K562 (cell line): ENCODE measurements around the gene RASGEF1C. TPM values are rescaled to one million over a fixed set of nuclear protein-coding genes. Genes with fewer than 3 reads are reported as not detected.
A peak's percentile ranks its signal among the peaks of the same experiment; 100 is the strongest.

Experiments
- ATAC-seq: fragments of 200-7000 bp; cut with Tn5 transposase; 3 replicates; pipeline ENCODE4 v1.9.1; 2020; ENCODE audit warnings: moderate library complexity
- BruUV-seq: library from RNA; stranded (reverse); fragments of 400-500 nt; replicated peaks from 2 replicates; lab custom pipeline; 2021; lab: Mats Ljungman, UMichigan
- CTCF ChIA-PET: fragments of 300-600 bp; formaldehyde crosslinking; extraction: SDS; loops from one replicate; lab custom pipeline; 2021; ENCODE audit warnings: low intra/inter-chr PET ratio; lab: Yijun Ruan, JAX
- POLR2A ChIA-PET: fragments of 300-600, 350-650 bp; sonication (Branson Sonifier 250); formaldehyde crosslinking; extraction: SDS; loops from one replicate; lab custom pipeline; 2021; ENCODE audit warnings: antibody characterized with exemption, inconsistent platforms; lab: Yijun Ruan, JAX
- DNase-seq, 4 experiments: peaks; one replicate each; pipeline versions ENCODE4 v3.0.0 to v3.0.0-alpha.2; 2011 to 2018; ENCODE audit warnings: low spot score in 3 of 4, mixed read lengths in 3 of 4; ENCODE audit errors: extremely low read depth in 1 of 4
- FAIRE-seq: peaks from 2 replicates; lab custom pipeline; 2011; peaks lifted over from hg19 to GRCh38; lab: Jason Lieb, UNC
- H2AFZ ChIP-seq: 2 replicates; pipeline ENCODE4 v1.6.0; 2011; ENCODE audit warnings: low read depth, low read length, control low read depth, inconsistent platforms
- H3K27ac ChIP-seq: fragments of 200-600 bp; 3 replicates; pipeline ENCODE4 v1.8.0; 2011; ENCODE audit warnings: low read depth, mild to moderate bottlenecking, control low read depth, inconsistent platforms, low read length, moderate library complexity, mixed read lengths; ENCODE audit errors: extremely low read depth
- H3K27me3 ChIP-seq, 2 experiments: fragments of 300-600 bp in 1 of 2; 2 replicates in 1 of 2; 3 replicates in 1 of 2; pipeline versions ENCODE4 v1.6.0 to v1.8.0; 2011; ENCODE audit warnings: inconsistent platforms in 2 of 2, low read length in 2 of 2, mild to moderate bottlenecking in 1 of 2, mixed read lengths in 1 of 2, moderate library complexity in 1 of 2; ENCODE audit not compliant: control insufficient read depth in 2 of 2, insufficient read depth in 2 of 2
- H3K36me3 ChIP-seq: fragments of 300-600 bp; 3 replicates; pipeline ENCODE4 v1.8.0; 2011; ENCODE audit warnings: mild to moderate bottlenecking, low read length, inconsistent platforms; ENCODE audit not compliant: control insufficient read depth, insufficient read depth
- H3K4me1 ChIP-seq, 2 experiments: fragments of 200-600 bp in 1 of 2; replicated peaks in 1 of 2; 2 replicates in 1 of 2; 3 replicates in 1 of 2; pipeline versions ENCODE4 v1.5.1 to v1.8.0; 2011; ENCODE audit warnings: inconsistent platforms in 2 of 2, low read length in 2 of 2, mild to moderate bottlenecking in 1 of 2, mixed read lengths in 1 of 2, moderate library complexity in 1 of 2; ENCODE audit not compliant: control insufficient read depth in 2 of 2, insufficient read depth in 2 of 2
- H3K4me2 ChIP-seq: 2 replicates; pipeline ENCODE4 v1.6.1; 2011; ENCODE audit warnings: low read length, control low read depth, inconsistent platforms, mixed read lengths; ENCODE audit not compliant: insufficient read depth
- H3K4me3 ChIP-seq: fragments of 200-600 bp; sonication (generic), shearing (Covaris generic); 2 replicates; pipeline ENCODE4 v1.5.1; 2016; ENCODE audit warnings: control low read depth, inconsistent platforms
- H3K79me2 ChIP-seq: fragments of 200-600 bp; 3 replicates; pipeline ENCODE4 v1.8.0; 2011; ENCODE audit warnings: low read length, inconsistent platforms; ENCODE audit not compliant: control insufficient read depth, insufficient read depth
- H3K9ac ChIP-seq, 2 experiments: 2 replicates each; pipeline versions ENCODE4 v1.6.0 to v1.6.1; 2011; ENCODE audit warnings: low read depth in 2 of 2, low read length in 2 of 2, control low read depth in 1 of 2, inconsistent platforms in 1 of 2, mild to moderate bottlenecking in 1 of 2, mixed read lengths in 1 of 2; ENCODE audit not compliant: insufficient read depth in 1 of 2
- H3K9me1 ChIP-seq: one replicate; pipeline ENCODE4 v1.6.0; 2011; ENCODE audit warnings: inconsistent platforms, mild to moderate bottlenecking, low read length, moderate library complexity; ENCODE audit not compliant: control insufficient read depth, insufficient read depth
- H3K9me3 ChIP-seq: replicated peaks from 2 replicates; pipeline ENCODE4 v1.5.1; 2011; ENCODE audit warnings: low read depth, low read length, inconsistent platforms; ENCODE audit not compliant: control insufficient read depth, insufficient read depth
- H4K20me1 ChIP-seq: replicated peaks from 2 replicates; pipeline ENCODE4 v1.6.1; 2011; ENCODE audit warnings: low read length, inconsistent platforms, mixed read lengths; ENCODE audit not compliant: control insufficient read depth, insufficient read depth
- BRCA1 ChIP-seq, 2 experiments: fragments of 450-650 bp in 1 of 2; sonication (generic) in 1 of 2; formaldehyde crosslinking in 1 of 2; IDR thresholded peaks; 2 replicates each; pipeline versions ENCODE4 v1.5.0 to v1.6.1; 2017 to 2020; ENCODE audit warnings: mild to moderate bottlenecking in 1 of 2, missing genetic modification reagents in 1 of 2
- CBFB ChIP-seq: sonication (generic); formaldehyde crosslinking; IDR thresholded peaks from 2 replicates; pipeline ENCODE4 v1.4.0; 2020; ENCODE audit warnings: mild to moderate bottlenecking, missing genetic modification reagents
- EGR1 ChIP-seq: fragments of 450-650 bp; conservative IDR thresholded peaks from 2 replicates; pipeline ENCODE4 v1.6.1; 2017; ENCODE audit warnings: mild to moderate bottlenecking
- JUNB ChIP-seq: fragments of 450-650 bp; formaldehyde crosslinking; conservative IDR thresholded peaks from 2 replicates; pipeline ENCODE4 v1.4.0; 2020; ENCODE audit warnings: mild to moderate bottlenecking
- MTA1 ChIP-seq: fragments of 450-650 bp; IDR thresholded peaks from 2 replicates; pipeline ENCODE4 v1.6.1; 2017; ENCODE audit warnings: borderline replicate concordance
- NCOA2 ChIP-seq, 2 experiments: fragments of 450-650 bp; IDR thresholded peaks; 2 replicates each; pipeline ENCODE4 v1.6.1; 2018; ENCODE audit warnings: mild to moderate bottlenecking in 2 of 2, moderate library complexity in 1 of 2; ENCODE audit not compliant: partially characterized antibody in 2 of 2
- PHF21A ChIP-seq: fragments of 450-650 bp; IDR thresholded peaks from 2 replicates; pipeline ENCODE4 v1.6.1; 2017; ENCODE audit warnings: low read depth, borderline replicate concordance
- TCF3 ChIP-seq: sonication (generic); formaldehyde crosslinking; IDR thresholded peaks from 2 replicates; pipeline ENCODE4 v1.4.0; 2020; ENCODE audit warnings: mild to moderate bottlenecking, missing genetic modification reagents
- ZC3H4 ChIP-seq: sonication (generic); formaldehyde crosslinking; IDR thresholded peaks from 2 replicates; pipeline ENCODE4 v1.9.0; 2021; ENCODE audit warnings: missing genetic modification reagents, borderline replicate concordance
- ZNF778 ChIP-seq: fragments of 450-650 bp; formaldehyde crosslinking; IDR thresholded peaks from 2 replicates; pipeline ENCODE4 v1.4.0; 2020; ENCODE audit warnings: mild to moderate bottlenecking, moderate library complexity
- WGBS: fragments of 100-300 bp; shearing (Covaris generic); methylation state at CpG from one replicate; pipeline ENCODE4 v1.1.6; 2016; ENCODE audit warnings: low coverage, mixed read lengths; ENCODE audit not compliant: insufficient coverage; ENCODE audit errors: missing lambda C conversion rate; 5-methylcytosine and 5-hydroxymethylcytosine counted together
- in situ Hi-C: fragments of 300-500 bp; cut with MboI; formaldehyde crosslinking; loops from 4 replicates; pipeline ENCODE4 v1.15.0; 2018; ENCODE audit warnings: inconsistent platforms, mixed read lengths
- intact Hi-C: fragments of 100-400 bp; cut with micrococcal nuclease; formaldehyde crosslinking; loops from 2 replicates; pipeline ENCODE4 v1.14.2; 2022
- polyA plus RNA-seq, 8 experiments: library from polyadenylated mRNA; depleted of rRNA in 4 of 8; stranded (reverse) in 5 of 8; unstranded in 3 of 8; fragments of >200 nt; fragmentation: Nextera tagmentation in 2 of 8; fragmentation: Illumina TruSeq in 1 of 8; extraction: Ambion mirVana in 2 of 8; extraction: Trizol in 1 of 8; gene quantifications; 2 replicates each; pipeline versions ENCODE4 v1.2.1 to v1.2.3, GENCODE V29; 2011 to 2014; ENCODE audit warnings: inconsistent platforms in 1 of 8, missing spikeins in 1 of 8
- total RNA-seq, 7 experiments: library from RNA; depleted of rRNA in 6 of 7; stranded (reverse); fragments of >200 nt in 6 of 7; fragmentation: Illumina TruSeq in 2 of 7; extraction: Trizol in 2 of 7; gene quantifications; 2 replicates each; pipeline versions ENCODE4 v1.2.1 to v1.2.3, GENCODE V29; 2011 to 2021; ENCODE audit warnings: low replicate concordance in 1 of 7
- TF ChIP-seq, protein P1 (sequence below): fragments of 450-650 bp; formaldehyde crosslinking; IDR thresholded peaks from 2 replicates; pipeline ENCODE4 v1.4.0; 2022; ENCODE audit warnings: mild to moderate bottlenecking, moderate library complexity
- TF ChIP-seq, protein P2 (sequence below): fragments of 250-450 bp; sonication (Bioruptor Pico); IDR thresholded peaks from 2 replicates; pipeline ENCODE4 v1.8.0; 2022; ENCODE audit warnings: moderate library complexity, mild to moderate bottlenecking, inconsistent platforms

RASGEF1C gene
- total and polyA plus RNA-seq, 9 of the 15 experiments (the other 6 are each of a cell fraction or from before 2014, with no cell fraction given) = 0.04 to 1.1 (median 0.21) TPM; not detected in 4

GRCh38 chr5:180208038-180208434, 975 bp downstream of the RASGEF1C start:
- TF ChIP-seq EGR1 = peak; percentile 45
- no peak for TF ChIP-seq NCOA2 (IDR thresholded peaks at IDR 0.05; ENCODE audit: partially characterized antibody in 2 of 2)
- no peak for TF ChIP-seq MTA1
- no peak for TF ChIP-seq ZNF778 (CRISPR knock-in tag)
- TF ChIP-seq PHF21A = no peak
- no peak for TF ChIP-seq ZC3H4
- no peak for TF ChIP-seq TCF3 (CRISPR knock-in tag)
- TF ChIP-seq CBFB (CRISPR knock-in tag) = 0 out of 2 replicates have a peak, but pooled peaks have one; percentile 25
- no peak for TF ChIP-seq BRCA1 (IDR thresholded peaks at IDR 0.05)
- TF ChIP-seq BRCA1 (CRISPR knock-in tag; IDR thresholded peaks at IDR 0.05) = no peak
- TF ChIP-seq, protein P1, sequence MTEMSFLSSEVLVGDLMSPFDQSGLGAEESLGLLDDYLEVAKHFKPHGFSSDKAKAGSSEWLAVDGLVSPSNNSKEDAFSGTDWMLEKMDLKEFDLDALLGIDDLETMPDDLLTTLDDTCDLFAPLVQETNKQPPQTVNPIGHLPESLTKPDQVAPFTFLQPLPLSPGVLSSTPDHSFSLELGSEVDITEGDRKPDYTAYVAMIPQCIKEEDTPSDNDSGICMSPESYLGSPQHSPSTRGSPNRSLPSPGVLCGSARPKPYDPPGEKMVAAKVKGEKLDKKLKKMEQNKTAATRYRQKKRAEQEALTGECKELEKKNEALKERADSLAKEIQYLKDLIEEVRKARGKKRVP = no peak
- TF ChIP-seq JUNB (CRISPR knock-in tag) = no peak
- TF ChIP-seq, protein P2, sequence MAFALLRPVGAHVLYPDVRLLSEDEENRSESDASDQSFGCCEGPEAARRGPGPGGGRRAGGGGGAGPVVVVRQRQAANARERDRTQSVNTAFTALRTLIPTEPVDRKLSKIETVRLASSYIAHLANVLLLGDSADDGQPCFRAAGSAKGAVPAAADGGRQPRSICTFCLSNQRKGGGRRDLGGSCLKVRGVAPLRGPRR (CRISPR knock-in tag) = no peak
- peaks cover 0 to 29% of the 10 kb centered on the region in 2 experiments; a peak in 2 of 5 replicates for H3K27me3 ChIP-seq
- peak overlapping the region; percentile 35 for H3K4me3 ChIP-seq
- peak overlapping the region in 1 of 2 experiments; percentile 88; a peak in 2 of 4 replicates for H3K9ac ChIP-seq
- no peak overlapping the region for H3K27ac ChIP-seq
- 46% methylated on average over 10 of the region's 14 CpGs for WGBS
- intact Hi-C loops (loop anchor here (10.0 kb wide), 2 partner anchors 87 to 397 kb away; partner anchors contain the start of gene MAPK9), in situ Hi-C loops (loop anchor here (10.0 kb wide), 1 partner anchor 447 kb away; no protein-coding TSS in a partner anchor)
- no peaks in the 10 kb centered on the region for H3K9me3 ChIP-seq
- peak overlapping the region; percentile 66 for H3K4me2 ChIP-seq
- POLR2A ChIA-PET = interaction anchor here (0.6 to 0.7 kb wide), 2 partner anchors 50 to 249 kb away, joined by 3 to 4 read pairs; no protein-coding TSS in a partner anchor
- BruUV-seq = no TSS peak
- CTCF ChIA-PET = no interaction called here
- no peaks in the 10 kb centered on the region for H4K20me1 ChIP-seq
- DNase-seq (no peak), FAIRE-seq (no peak), ATAC-seq (no peak)
- H3K9me1 ChIP-seq = peaks cover 4% of the 10 kb centered on the region
- H3K79me2 ChIP-seq = no peaks in the 10 kb centered on the region
- no peaks in the 10 kb centered on the region for H3K36me3 ChIP-seq
- peaks cover 8 to 40% of the 10 kb centered on the region in 2 experiments; a peak in 4 of 5 replicates for H3K4me1 ChIP-seq
- H2AFZ ChIP-seq = peak overlapping the region; percentile 56
